Stimulated activated CD4-positive, alpha-beta T cell treated with anti-CD3 and anti-CD28 coated beads, Interleukin-15, amount 100 ng/mL, for 48 hours (primary cell): ENCODE results near the gene MALRD1.

Source experiments
- DNase-seq, 2 donors: peaks; one replicate each; pipeline ENCODE4 v3.0.0-alpha.2; 2020; ENCODE audit warnings: low read depth in 2 of 2

MALRD1 gene

GRCh38 chr10:19777806-19778205, 729.2 kb downstream of the MALRD1 start:
- DNase-seq = no peak

GRCh38 chr10:19778996-19779395, 730.4 kb downstream of the MALRD1 start:
- no peak for DNase-seq

- no peak for DNase-seq
Observed at GRCh38 chr10:19782430-19783089, 734.0 kb downstream of the MALRD1 start.

- no peak for DNase-seq
Observed at GRCh38 chr10:19783721-19784120, 735.1 kb downstream of the MALRD1 start.
